Measurements from ENCODE around the gene NUAK2. TPM values are rescaled to one million over a fixed set of nuclear protein-coding genes. Genes with fewer than 3 reads are reported as not detected.

The NUAK2 gene
- total RNA-seq, 1 donor from 2014 or later: 4.5 TPM

- Mint-ChIP-seq H3K4me1 (ENCODE audit: unreplicated experiment) (peaks cover 22% of the 10 kb centered on the region), H3K27me3 (ENCODE audit: unreplicated experiment) (no peaks in the 10 kb centered on the region), H3K4me3 (ENCODE audit: unreplicated experiment) (no peak overlapping the region), H3K9me3 (ENCODE audit: unreplicated experiment) (no peaks in the 10 kb centered on the region), H3K36me3 (ENCODE audit: unreplicated experiment) (peaks cover 6% of the 10 kb centered on the region), H3K27ac (ENCODE audit: unreplicated experiment) (no peak overlapping the region)
- DNase-seq (ENCODE audit: extremely low spot score, unreplicated experiment): no peak
- no peak for TF ChIP-seq CTCF (IDR thresholded peaks at IDR 0.05)
Measured at GRCh38 chr1:205275133-205275532, 46.4 kb downstream of the NUAK2 start.

- TF ChIP-seq CTCF (IDR thresholded peaks at IDR 0.05): no peak
- Mint-ChIP-seq H3K36me3 (ENCODE audit: unreplicated experiment) (peaks cover 6% of the 10 kb centered on the region), H3K27ac (ENCODE audit: unreplicated experiment) (no peak overlapping the region), H3K4me3 (ENCODE audit: unreplicated experiment) (no peak overlapping the region), H3K4me1 (ENCODE audit: unreplicated experiment) (peaks cover 22% of the 10 kb centered on the region), H3K9me3 (ENCODE audit: unreplicated experiment) (no peaks in the 10 kb centered on the region), H3K27me3 (ENCODE audit: unreplicated experiment) (no peaks in the 10 kb centered on the region)
- no peak for DNase-seq (ENCODE audit: extremely low spot score, unreplicated experiment)
Measured at GRCh38 chr1:205274041-205274691, 47.4 kb downstream of the NUAK2 start.

- peak; percentile 93 for DNase-seq (ENCODE audit: extremely low spot score, unreplicated experiment)
- no peak overlapping the region for H3K4me3 Mint-ChIP-seq (ENCODE audit: unreplicated experiment)
Measured at GRCh38 chr1:205273551-205273982, 48.0 kb downstream of the NUAK2 start.

GRCh38 chr1:205272536-205272935 lies 49.0 kb downstream of the NUAK2 start:
- H3K9me3 Mint-ChIP-seq (ENCODE audit: unreplicated experiment): no peaks in the 10 kb centered on the region
- no peak overlapping the region for H3K4me3 Mint-ChIP-seq (ENCODE audit: unreplicated experiment)
- H3K27me3 Mint-ChIP-seq (ENCODE audit: unreplicated experiment): no peaks in the 10 kb centered on the region
- DNase-seq (ENCODE audit: extremely low spot score, unreplicated experiment): no peak
- peaks cover 6% of the 10 kb centered on the region for H3K36me3 Mint-ChIP-seq (ENCODE audit: unreplicated experiment)
- peaks cover 23% of the 10 kb centered on the region for H3K4me1 Mint-ChIP-seq (ENCODE audit: unreplicated experiment)
- no peak for TF ChIP-seq CTCF (IDR thresholded peaks at IDR 0.05)
- H3K27ac Mint-ChIP-seq (ENCODE audit: unreplicated experiment): no peak overlapping the region

More at GRCh38 chr1:205273551-205273982, 48.0 kb downstream of the NUAK2 start:
- Mint-ChIP-seq H3K27ac (ENCODE audit: unreplicated experiment) (no peak overlapping the region), H3K4me1 (ENCODE audit: unreplicated experiment) (peaks cover 22% of the 10 kb centered on the region), H3K36me3 (ENCODE audit: unreplicated experiment) (peaks cover 6% of the 10 kb centered on the region), H3K27me3 (ENCODE audit: unreplicated experiment) (no peaks in the 10 kb centered on the region), H3K9me3 (ENCODE audit: unreplicated experiment) (no peaks in the 10 kb centered on the region)
- TF ChIP-seq CTCF (IDR thresholded peaks at IDR 0.05): peak; percentile 98

- no peak for DNase-seq (ENCODE audit: extremely low spot score, unreplicated experiment)
- Mint-ChIP-seq H3K36me3 (ENCODE audit: unreplicated experiment) (peaks cover 6% of the 10 kb centered on the region), H3K4me3 (ENCODE audit: unreplicated experiment) (no peak overlapping the region), H3K4me1 (ENCODE audit: unreplicated experiment) (peaks cover 24% of the 10 kb centered on the region), H3K9me3 (ENCODE audit: unreplicated experiment) (no peaks in the 10 kb centered on the region), H3K27me3 (ENCODE audit: unreplicated experiment) (no peaks in the 10 kb centered on the region), H3K27ac (ENCODE audit: unreplicated experiment) (no peak overlapping the region)
- TF ChIP-seq CTCF (IDR thresholded peaks at IDR 0.05): no peak
Measured at GRCh38 chr1:205271745-205272144, 49.8 kb downstream of the NUAK2 start.

Data from osteocyte (in vitro differentiated cells).